ENCODE data around the gene HAUS6. TPM values are rescaled to one million over a fixed set of nuclear protein-coding genes. Genes with fewer than 3 reads are reported as not detected.
A peak's percentile ranks its signal among the peaks of the same experiment; 100 is the strongest.

The HAUS6 gene
- total and polyA plus RNA-seq, 2 of the 4 experiments (the other 2 are of a cell fraction) = 5.8 to 13.3 TPM

DNA sequence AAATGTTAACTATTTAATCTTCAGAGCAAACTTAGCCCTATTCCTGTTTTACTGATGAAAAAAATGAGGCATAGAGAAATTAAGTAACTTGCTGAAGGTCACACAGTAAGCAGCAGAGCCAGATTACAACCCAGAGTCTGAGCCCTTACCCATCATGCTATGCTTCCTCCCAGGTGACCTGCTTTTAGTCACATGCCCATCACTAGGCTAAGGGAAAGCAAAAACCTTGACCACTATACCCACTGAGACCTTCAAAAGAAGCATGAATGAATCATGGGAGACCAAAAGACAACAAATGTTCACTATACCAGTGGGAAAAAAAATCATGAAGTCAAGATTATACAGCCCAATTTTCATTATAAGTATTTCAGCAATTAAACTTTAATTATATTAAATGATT lies 5.3 kb upstream of the HAUS6 start:
- H2BK20ac ChIP-seq (ENCODE audit: low read depth, low read length) = no peak overlapping the region
- no peaks in the 10 kb centered on the region for H3K9me3 ChIP-seq (ENCODE audit: control insufficient read depth, insufficient read depth, low read length)
- H2AK9ac ChIP-seq (replicated peaks; ENCODE audit: low read depth, low read length, poor library complexity) = no peak overlapping the region
- no peak overlapping the region for H3K18ac ChIP-seq (ENCODE audit: low read depth, low read length)
- ATAC-seq (ENCODE audit: low read depth) (no peak), DNase-seq (no peak)
- intact Hi-C loops (cut with micrococcal nuclease) = no loop called here
- TF ChIP-seq, protein P1, sequence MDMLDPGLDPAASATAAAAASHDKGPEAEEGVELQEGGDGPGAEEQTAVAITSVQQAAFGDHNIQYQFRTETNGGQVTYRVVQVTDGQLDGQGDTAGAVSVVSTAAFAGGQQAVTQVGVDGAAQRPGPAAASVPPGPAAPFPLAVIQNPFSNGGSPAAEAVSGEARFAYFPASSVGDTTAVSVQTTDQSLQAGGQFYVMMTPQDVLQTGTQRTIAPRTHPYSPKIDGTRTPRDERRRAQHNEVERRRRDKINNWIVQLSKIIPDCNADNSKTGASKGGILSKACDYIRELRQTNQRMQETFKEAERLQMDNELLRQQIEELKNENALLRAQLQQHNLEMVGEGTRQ (IDR thresholded peaks at IDR 0.05; ENCODE audit: low read depth, low read length) = peak; percentile 28; the same call in 1 of the 2 replicates
- TF ChIP-seq NFE2L2 (IDR thresholded peaks at IDR 0.05; ENCODE audit: low read depth, low read length) = no peak
- H3K27ac ChIP-seq (ENCODE audit: insufficient read depth, low read length) = no peak overlapping the region
- H3K23ac ChIP-seq (ENCODE audit: low read depth, low read length) = no peak overlapping the region
- ChIA-PET POLR2A (ENCODE audit: unreplicated experiment) (no interaction called here), CTCF (no interaction called here)
- H2BK120ac ChIP-seq (ENCODE audit: low read depth, low read length) = no peak overlapping the region
- H3K9me1 ChIP-seq (ENCODE audit: insufficient read depth, low read length) = no peaks in the 10 kb centered on the region
- no peak overlapping the region for H3K14ac ChIP-seq (replicated peaks; ENCODE audit: low read depth, low read length)
- no peak overlapping the region for H4K5ac ChIP-seq (ENCODE audit: low read depth, low read length)
- no peak overlapping the region for H2BK15ac ChIP-seq (ENCODE audit: low read depth, low read length)
- no peak overlapping the region for H3K9ac ChIP-seq (ENCODE audit: low read depth, low read length)
- no peak overlapping the region for H2BK5ac ChIP-seq (ENCODE audit: low read depth, low read length, poor library complexity, severe bottlenecking)
- no peaks in the 10 kb centered on the region for H3K36me3 ChIP-seq (ENCODE audit: control insufficient read depth, insufficient read depth, low read length)
- in situ Hi-C loops (cut with MboI; ENCODE audit: low sequenced_read_pairs) = no loop called here
- dilution Hi-C loops (cut with HindIII; ENCODE audit: low sequenced_read_pairs, unreplicated experiment) = no loop called here
- no peak overlapping the region for H3K4me3 ChIP-seq (ENCODE audit: insufficient read depth, low read depth, low read length)
- H3K79me1 ChIP-seq (ENCODE audit: low read depth in 1 of 2, low read length in 2 of 2) = peaks cover 5 to 10% of the 10 kb centered on the region in 2 experiments; a peak in 3 of 4 replicates
- no peak overlapping the region for H3K56ac ChIP-seq (ENCODE audit: extremely low read depth, insufficient read depth, low read length)
- H2AFZ ChIP-seq (replicated peaks; ENCODE audit: low read length, poor library complexity) = no peak overlapping the region
- H3K4me2 ChIP-seq (ENCODE audit: low read depth, low read length) = no peak overlapping the region
- H4K20me1 ChIP-seq (ENCODE audit: insufficient read depth, low read length) = no peaks in the 10 kb centered on the region
- H3K4me1 ChIP-seq (ENCODE audit: control insufficient read depth, insufficient read depth, low read length) = no peaks in the 10 kb centered on the region
- BruUV-seq (replicated peaks) = no TSS peak
- no peak overlapping the region for H2AK5ac ChIP-seq (ENCODE audit: low read depth, low read length)
- no peaks in the 10 kb centered on the region for H3K27me3 ChIP-seq (ENCODE audit: control insufficient read depth, insufficient read depth, low read length)
- H3K4ac ChIP-seq (ENCODE audit: low read depth, low read length) = no peak overlapping the region
- no peak overlapping the region for H4K8ac ChIP-seq (ENCODE audit: low read depth in 2 of 2, low read length in 2 of 2)
- H4K91ac ChIP-seq (ENCODE audit: insufficient read depth, low read depth, low read length) = no peak overlapping the region

All from IMR-90 (cell line).